ENCODE results near the gene CFAP46. TPM values are rescaled to one million over a fixed set of nuclear protein-coding genes. Genes with fewer than 3 reads are reported as not detected.

The CFAP46 gene
- total and polyA plus RNA-seq, 2 donors from 2014 or later, result 3.8 to 8.3 TPM

GRCh38 chr10:132981173-132981555, 38.8 kb upstream of the CFAP46 start:
- intact Hi-C loops (cut with DNase I), result no loop called here
- peaks cover 0 to 3% (median 0%) of the 10 kb centered on the region in 3 donors for H3K4me1 ChIP-seq (ENCODE audit: control insufficient read depth in 2 of 3, insufficient read depth in 2 of 3, low read depth in 1 of 3, low read length in 3 of 3)
- H3K27me3 ChIP-seq (ENCODE audit: control insufficient read depth, insufficient read depth, low read length), result no peaks in the 10 kb centered on the region
- H3K36me3 ChIP-seq (ENCODE audit: control insufficient read depth in 2 of 3, insufficient read depth in 3 of 3, low read length in 3 of 3), result no peaks in the 10 kb centered on the region
- peak in 1 of 5 donors; percentile 72 for DNase-seq
- H3K27ac ChIP-seq (ENCODE audit: low read depth in 2 of 2, low read length in 2 of 2), result no peak overlapping the region
- H3K4me3 ChIP-seq (ENCODE audit: low read length in 3 of 3), result no peak overlapping the region
- H3K9ac ChIP-seq (ENCODE audit: low read length in 3 of 3), result no peak overlapping the region
- H3K9me3 ChIP-seq (ENCODE audit: control insufficient read depth in 2 of 3, insufficient read depth in 1 of 3, low read length in 3 of 3), result no peaks in the 10 kb centered on the region
- no peak for TF ChIP-seq CTCF (IDR thresholded peaks at IDR 0.05; ENCODE audit: borderline replicate concordance, extremely low read depth, insufficient read depth)
- no peak for FAIRE-seq

GRCh38 chr10:132980426-132981172, 38.2 kb upstream of the CFAP46 start:
- Histone ChIP-seq H3K9me3 (ENCODE audit: control insufficient read depth in 2 of 3, insufficient read depth in 1 of 3, low read length in 3 of 3) (no peaks in the 10 kb centered on the region), H3K9ac (ENCODE audit: low read length in 3 of 3) (no peak overlapping the region), H3K27ac (ENCODE audit: low read depth in 2 of 2, low read length in 2 of 2) (no peak overlapping the region), H3K27me3 (ENCODE audit: control insufficient read depth, insufficient read depth, low read length) (no peaks in the 10 kb centered on the region), H3K4me3 (ENCODE audit: low read length in 3 of 3) (no peak overlapping the region), H3K36me3 (ENCODE audit: control insufficient read depth in 2 of 3, insufficient read depth in 3 of 3, low read length in 3 of 3) (no peaks in the 10 kb centered on the region), H3K4me1 (ENCODE audit: control insufficient read depth in 2 of 3, insufficient read depth in 2 of 3, low read depth in 1 of 3, low read length in 3 of 3) (peaks cover 0 to 3% (median 0%) of the 10 kb centered on the region in 3 donors)
- no peak for TF ChIP-seq CTCF (IDR thresholded peaks at IDR 0.05; ENCODE audit: borderline replicate concordance, extremely low read depth, insufficient read depth)
- DNase-seq (peak in 1 of 5 donors; percentile 63), FAIRE-seq (no peak)
- intact Hi-C loops (cut with DNase I), result no loop called here

- H3K9me3 ChIP-seq (ENCODE audit: control insufficient read depth in 2 of 3, insufficient read depth in 1 of 3, low read length in 3 of 3), result no peaks in the 10 kb centered on the region
- no peaks in the 10 kb centered on the region for H3K36me3 ChIP-seq (ENCODE audit: control insufficient read depth in 2 of 3, insufficient read depth in 3 of 3, low read length in 3 of 3)
- TF ChIP-seq CTCF (IDR thresholded peaks at IDR 0.05; ENCODE audit: borderline replicate concordance, extremely low read depth, insufficient read depth), result no peak
- FAIRE-seq (no peak), DNase-seq (no peak)
- no peak overlapping the region for H3K4me3 ChIP-seq (ENCODE audit: low read length in 3 of 3)
- intact Hi-C loops (cut with DNase I), result no loop called here
- no peak overlapping the region for H3K27ac ChIP-seq (ENCODE audit: low read depth in 2 of 2, low read length in 2 of 2)
- no peaks in the 10 kb centered on the region for H3K27me3 ChIP-seq (ENCODE audit: control insufficient read depth, insufficient read depth, low read length)
- no peak overlapping the region for H3K9ac ChIP-seq (ENCODE audit: low read length in 3 of 3)
- H3K4me1 ChIP-seq (ENCODE audit: control insufficient read depth in 2 of 3, insufficient read depth in 2 of 3, low read depth in 1 of 3, low read length in 3 of 3), result peaks cover 0 to 3% (median 0%) of the 10 kb centered on the region in 3 donors
Measured at GRCh38 chr10:132979491-132980425, 37.4 kb upstream of the CFAP46 start.
